DND-41 (cell line): ENCODE data around the gene SLC2A6.

Experiments
- EZH2 ChIP-seq: IDR thresholded peaks from 3 replicates; pipeline ENCODE4 v1.6.1; 2012; ENCODE audit warnings: borderline replicate concordance, low read depth, mild to moderate bottlenecking, moderate library complexity, low read length, inconsistent platforms; ENCODE audit not compliant: severe bottlenecking
- TF ChIP-seq, protein P1 (sequence below): IDR thresholded peaks from 2 replicates; pipeline ENCODE4 v1.5.1; 2012; ENCODE audit warnings: borderline replicate concordance, low read length, moderate library complexity, mild to moderate bottlenecking; ENCODE audit not compliant: poor library complexity, severe bottlenecking; ENCODE audit errors: extremely low read depth

DNA sequence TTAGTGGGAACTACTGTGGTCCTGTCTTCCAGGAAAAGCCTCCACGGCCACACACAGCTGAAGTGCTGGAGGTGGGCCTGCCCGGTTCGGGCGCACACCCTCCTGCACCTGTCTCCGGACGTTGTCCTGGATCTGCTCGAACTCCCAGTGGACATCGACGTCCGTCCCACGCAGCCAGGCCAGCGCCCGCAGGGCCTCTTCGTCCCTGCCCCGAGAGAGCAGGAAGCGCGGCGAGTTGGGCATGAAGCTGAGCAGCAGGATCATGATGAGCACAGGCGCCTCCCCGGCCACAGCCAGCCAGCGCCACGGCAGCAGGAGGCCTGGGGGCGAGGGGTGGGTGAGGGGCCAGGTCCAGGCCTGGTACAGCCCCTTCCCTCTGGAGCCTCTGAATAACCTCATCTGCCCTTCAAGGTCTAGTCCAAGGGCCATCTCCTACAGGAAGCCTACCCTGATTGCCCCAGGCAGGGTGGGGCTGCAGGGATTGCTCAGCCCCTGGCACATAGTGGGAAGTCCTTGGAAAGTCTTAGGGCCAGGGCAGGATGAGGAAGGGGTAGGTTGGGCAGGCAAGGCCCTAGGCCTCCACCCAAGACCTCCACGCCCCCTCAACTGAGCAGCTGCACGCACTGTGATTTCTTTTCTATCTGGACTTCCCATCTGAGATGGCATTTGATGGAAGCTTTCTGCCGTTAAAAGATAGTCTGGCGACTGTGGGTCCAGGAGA lies 3.4 kb downstream of the SLC2A6 start:
- TF ChIP-seq, protein P1, sequence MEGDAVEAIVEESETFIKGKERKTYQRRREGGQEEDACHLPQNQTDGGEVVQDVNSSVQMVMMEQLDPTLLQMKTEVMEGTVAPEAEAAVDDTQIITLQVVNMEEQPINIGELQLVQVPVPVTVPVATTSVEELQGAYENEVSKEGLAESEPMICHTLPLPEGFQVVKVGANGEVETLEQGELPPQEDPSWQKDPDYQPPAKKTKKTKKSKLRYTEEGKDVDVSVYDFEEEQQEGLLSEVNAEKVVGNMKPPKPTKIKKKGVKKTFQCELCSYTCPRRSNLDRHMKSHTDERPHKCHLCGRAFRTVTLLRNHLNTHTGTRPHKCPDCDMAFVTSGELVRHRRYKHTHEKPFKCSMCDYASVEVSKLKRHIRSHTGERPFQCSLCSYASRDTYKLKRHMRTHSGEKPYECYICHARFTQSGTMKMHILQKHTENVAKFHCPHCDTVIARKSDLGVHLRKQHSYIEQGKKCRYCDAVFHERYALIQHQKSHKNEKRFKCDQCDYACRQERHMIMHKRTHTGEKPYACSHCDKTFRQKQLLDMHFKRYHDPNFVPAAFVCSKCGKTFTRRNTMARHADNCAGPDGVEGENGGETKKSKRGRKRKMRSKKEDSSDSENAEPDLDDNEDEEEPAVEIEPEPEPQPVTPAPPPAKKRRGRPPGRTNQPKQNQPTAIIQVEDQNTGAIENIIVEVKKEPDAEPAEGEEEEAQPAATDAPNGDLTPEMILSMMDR = no peak
- TF ChIP-seq EZH2 = no peak
